Measurements from ENCODE around the gene HUS1. TPM values are rescaled to one million over a fixed set of nuclear protein-coding genes. Genes with fewer than 3 reads are reported as not detected.

The HUS1 gene
- total and polyA plus RNA-seq, 5 donors from 2014 or later = 30.2 to 68.1 (median 34.3) TPM

GRCh38 chr7:47937711-47938573, 41.5 kb downstream of the HUS1 start:
- H3K9me3 Mint-ChIP-seq = no peaks in the 10 kb centered on the region
- H3K36me3 Mint-ChIP-seq = no peaks in the 10 kb centered on the region
- peaks cover 0 to 7% (median under 1%) of the 10 kb centered on the region in 4 donors for H3K4me1 Mint-ChIP-seq
- peak overlapping the region in 1 of 3 donors; percentile 62 for H3K27ac Mint-ChIP-seq
- Histone ChIP-seq H3K4me3 (ENCODE audit: low read depth, low read length) (no peak overlapping the region), H3K36me3 (ENCODE audit: control insufficient read depth, insufficient read depth, low read length) (no peaks in the 10 kb centered on the region), H3K27me3 (ENCODE audit: control insufficient read depth, insufficient read depth, low read length) (no peaks in the 10 kb centered on the region), H3K9me3 (ENCODE audit: control insufficient read depth in 2 of 2, low read length in 2 of 2) (no peaks in the 10 kb centered on the region), H3K4me1 (ENCODE audit: control insufficient read depth, insufficient read depth, low read length, poor library complexity, severe bottlenecking) (no peaks in the 10 kb centered on the region), H3K27ac (ENCODE audit: insufficient read depth, low read length, poor library complexity, severe bottlenecking) (no peak overlapping the region)
- H3K4me3 Mint-ChIP-seq = no peak overlapping the region
- ATAC-seq (ENCODE audit: low read depth in 2 of 2) (peak in 1 of 2 donors; percentile 21), DNase-seq (no peak)
- no peaks in the 10 kb centered on the region for H3K27me3 Mint-ChIP-seq

- Mint-ChIP-seq H3K27ac (peak overlapping the region in 1 of 3 donors; percentile 62), H3K4me1 (peaks cover 0 to 7% (median under 1%) of the 10 kb centered on the region in 4 donors), H3K4me3 (no peak overlapping the region), H3K9me3 (no peaks in the 10 kb centered on the region), H3K36me3 (no peaks in the 10 kb centered on the region), H3K27me3 (no peaks in the 10 kb centered on the region)
- Histone ChIP-seq H3K36me3 (ENCODE audit: control insufficient read depth, insufficient read depth, low read length) (no peaks in the 10 kb centered on the region), H3K27me3 (ENCODE audit: control insufficient read depth, insufficient read depth, low read length) (no peaks in the 10 kb centered on the region), H3K27ac (ENCODE audit: insufficient read depth, low read length, poor library complexity, severe bottlenecking) (no peak overlapping the region), H3K4me1 (ENCODE audit: control insufficient read depth, insufficient read depth, low read length, poor library complexity, severe bottlenecking) (no peaks in the 10 kb centered on the region), H3K4me3 (ENCODE audit: low read depth, low read length) (no peak overlapping the region), H3K9me3 (ENCODE audit: control insufficient read depth in 2 of 2, low read length in 2 of 2) (no peaks in the 10 kb centered on the region)
- ATAC-seq (ENCODE audit: low read depth in 2 of 2) = peak; percentile 34 to 49
- peak in 1 of 3 donors; percentile 40 for DNase-seq
These were observed 42.2 kb downstream of the HUS1 start for GRCh38 chr7:47937065-47937687.

GRCh38 chr7:47936323-47936722, 43.1 kb downstream of the HUS1 start:
- ATAC-seq (ENCODE audit: low read depth in 2 of 2) (no peak), DNase-seq (no peak)
- Histone ChIP-seq H3K4me1 (ENCODE audit: control insufficient read depth, insufficient read depth, low read length, poor library complexity, severe bottlenecking) (no peaks in the 10 kb centered on the region), H3K9me3 (ENCODE audit: control insufficient read depth in 2 of 2, low read length in 2 of 2) (no peaks in the 10 kb centered on the region), H3K27me3 (ENCODE audit: control insufficient read depth, insufficient read depth, low read length) (no peaks in the 10 kb centered on the region), H3K4me3 (ENCODE audit: low read depth, low read length) (no peak overlapping the region), H3K27ac (ENCODE audit: insufficient read depth, low read length, poor library complexity, severe bottlenecking) (no peak overlapping the region), H3K36me3 (ENCODE audit: control insufficient read depth, insufficient read depth, low read length) (no peaks in the 10 kb centered on the region)
- Mint-ChIP-seq H3K4me1 (peaks cover 0 to 7% (median under 1%) of the 10 kb centered on the region in 4 donors), H3K27ac (no peak overlapping the region), H3K36me3 (no peaks in the 10 kb centered on the region), H3K4me3 (no peak overlapping the region), H3K9me3 (no peaks in the 10 kb centered on the region), H3K27me3 (no peaks in the 10 kb centered on the region)

- Mint-ChIP-seq H3K27ac (no peak overlapping the region), H3K27me3 (no peaks in the 10 kb centered on the region), H3K4me1 (peaks cover 0 to 7% (median under 1%) of the 10 kb centered on the region in 4 donors), H3K9me3 (no peaks in the 10 kb centered on the region), H3K36me3 (no peaks in the 10 kb centered on the region), H3K4me3 (no peak overlapping the region)
- ATAC-seq (ENCODE audit: low read depth in 2 of 2) (no peak), DNase-seq (no peak)
- Histone ChIP-seq H3K9me3 (ENCODE audit: control insufficient read depth in 2 of 2, low read length in 2 of 2) (no peaks in the 10 kb centered on the region), H3K4me1 (ENCODE audit: control insufficient read depth, insufficient read depth, low read length, poor library complexity, severe bottlenecking) (no peaks in the 10 kb centered on the region), H3K36me3 (ENCODE audit: control insufficient read depth, insufficient read depth, low read length) (no peaks in the 10 kb centered on the region), H3K4me3 (ENCODE audit: low read depth, low read length) (no peak overlapping the region), H3K27me3 (ENCODE audit: control insufficient read depth, insufficient read depth, low read length) (no peaks in the 10 kb centered on the region), H3K27ac (ENCODE audit: insufficient read depth, low read length, poor library complexity, severe bottlenecking) (no peak overlapping the region)
These were observed 44.1 kb downstream of the HUS1 start for GRCh38 chr7:47935336-47935735.

- Histone ChIP-seq H3K4me3 (ENCODE audit: low read depth, low read length) (no peak overlapping the region), H3K9me3 (ENCODE audit: control insufficient read depth in 2 of 2, low read length in 2 of 2) (no peaks in the 10 kb centered on the region), H3K36me3 (ENCODE audit: control insufficient read depth, insufficient read depth, low read length) (no peaks in the 10 kb centered on the region), H3K4me1 (ENCODE audit: control insufficient read depth, insufficient read depth, low read length, poor library complexity, severe bottlenecking) (no peaks in the 10 kb centered on the region), H3K27ac (ENCODE audit: insufficient read depth, low read length, poor library complexity, severe bottlenecking) (no peak overlapping the region), H3K27me3 (ENCODE audit: control insufficient read depth, insufficient read depth, low read length) (no peaks in the 10 kb centered on the region)
- no peak for DNase-seq
- H3K4me1 Mint-ChIP-seq = peaks cover 0 to 7% (median under 1%) of the 10 kb centered on the region in 4 donors
- no peak overlapping the region for H3K4me3 Mint-ChIP-seq
- no peak for ATAC-seq (ENCODE audit: low read depth in 2 of 2)
- H3K9me3 Mint-ChIP-seq = no peaks in the 10 kb centered on the region
- H3K27me3 Mint-ChIP-seq = no peaks in the 10 kb centered on the region
- no peak overlapping the region for H3K27ac Mint-ChIP-seq
- no peaks in the 10 kb centered on the region for H3K36me3 Mint-ChIP-seq
These were observed 44.6 kb downstream of the HUS1 start for GRCh38 chr7:47934831-47935230.

GRCh38 chr7:47933215-47933614, 46.2 kb downstream of the HUS1 start:
- H3K27me3 ChIP-seq (ENCODE audit: control insufficient read depth, insufficient read depth, low read length) = no peaks in the 10 kb centered on the region
- H3K36me3 Mint-ChIP-seq = no peaks in the 10 kb centered on the region
- DNase-seq (no peak), ATAC-seq (ENCODE audit: low read depth in 2 of 2) (no peak)
- no peak overlapping the region for H3K27ac ChIP-seq (ENCODE audit: insufficient read depth, low read length, poor library complexity, severe bottlenecking)
- peaks cover 0 to 7% (median under 1%) of the 10 kb centered on the region in 4 donors for H3K4me1 Mint-ChIP-seq
- no peak overlapping the region for H3K4me3 Mint-ChIP-seq
- no peaks in the 10 kb centered on the region for H3K9me3 Mint-ChIP-seq
- no peaks in the 10 kb centered on the region for H3K4me1 ChIP-seq (ENCODE audit: control insufficient read depth, insufficient read depth, low read length, poor library complexity, severe bottlenecking)
- H3K27ac Mint-ChIP-seq = peak overlapping the region in 1 of 3 donors; percentile 10
- H3K9me3 ChIP-seq (ENCODE audit: control insufficient read depth in 2 of 2, low read length in 2 of 2) = no peaks in the 10 kb centered on the region
- no peak overlapping the region for H3K4me3 ChIP-seq (ENCODE audit: low read depth, low read length)
- no peaks in the 10 kb centered on the region for H3K36me3 ChIP-seq (ENCODE audit: control insufficient read depth, insufficient read depth, low read length)
- no peaks in the 10 kb centered on the region for H3K27me3 Mint-ChIP-seq

GRCh38 chr7:47932466-47933037, 46.9 kb downstream of the HUS1 start:
- Mint-ChIP-seq H3K36me3 (no peaks in the 10 kb centered on the region), H3K4me1 (peaks cover 0 to 7% (median under 1%) of the 10 kb centered on the region in 4 donors), H3K27me3 (no peaks in the 10 kb centered on the region), H3K27ac (no peak overlapping the region), H3K4me3 (no peak overlapping the region), H3K9me3 (no peaks in the 10 kb centered on the region)
- no peak for ATAC-seq (ENCODE audit: low read depth in 2 of 2)
- H3K27ac ChIP-seq (ENCODE audit: insufficient read depth, low read length, poor library complexity, severe bottlenecking) = no peak overlapping the region
- no peak overlapping the region for H3K4me3 ChIP-seq (ENCODE audit: low read depth, low read length)
- H3K27me3 ChIP-seq (ENCODE audit: control insufficient read depth, insufficient read depth, low read length) = no peaks in the 10 kb centered on the region
- no peaks in the 10 kb centered on the region for H3K36me3 ChIP-seq (ENCODE audit: control insufficient read depth, insufficient read depth, low read length)
- H3K9me3 ChIP-seq (ENCODE audit: control insufficient read depth in 2 of 2, low read length in 2 of 2) = no peaks in the 10 kb centered on the region
- no peak for DNase-seq
- no peaks in the 10 kb centered on the region for H3K4me1 ChIP-seq (ENCODE audit: control insufficient read depth, insufficient read depth, low read length, poor library complexity, severe bottlenecking)
